Ishikawa (cell line): ENCODE results near the gene ARID5A.

ENCODE experiments used
- CREB1 ChIP-seq: IDR thresholded peaks from 2 replicates; pipeline ENCODE4 v1.6.1; 2012; ENCODE audit warnings: low read depth
- EP300 ChIP-seq: IDR thresholded peaks from 2 replicates; pipeline ENCODE4 v1.6.1; 2012; ENCODE audit warnings: borderline replicate concordance
- TF ChIP-seq, protein P1 (sequence below): IDR thresholded peaks from 2 replicates; pipeline ENCODE4 v1.6.1; 2012

GRCh38 chr2:96534141-96534540, 2.4 kb upstream of the ARID5A start:
- TF ChIP-seq, protein P1, sequence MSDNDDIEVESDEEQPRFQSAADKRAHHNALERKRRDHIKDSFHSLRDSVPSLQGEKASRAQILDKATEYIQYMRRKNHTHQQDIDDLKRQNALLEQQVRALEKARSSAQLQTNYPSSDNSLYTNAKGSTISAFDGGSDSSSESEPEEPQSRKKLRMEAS: no peak
- TF ChIP-seq EP300 (no peak), CREB1 (no peak)
